WTC11 (cell line): ENCODE results near the gene KRT76. TPM values are rescaled to one million over a fixed set of nuclear protein-coding genes. Genes with fewer than 3 reads are reported as not detected.

Experiments
- ATAC-seq: fragments of 200-7000 bp; cut with Tn5 transposase; 2 replicates; pipeline ENCODE4 v1.10.0; 2021; ENCODE audit warnings: mild to moderate bottlenecking, moderate library complexity
- CTCF ChIA-PET: fragments of 300-600 bp; sonication (Branson Sonifier 250); formaldehyde crosslinking; loops from one replicate; lab custom pipeline; 2021; ENCODE audit warnings: antibody characterized with exemption; lab: Charles Lee
- POLR2A ChIA-PET: fragments of 350-600 bp; sonication (Branson Sonifier 250); formaldehyde crosslinking; loops from one replicate; lab custom pipeline; 2021; ENCODE audit warnings: antibody characterized with exemption; lab: Charles Lee
- DNase-seq: peaks from one replicate; pipeline ENCODE4 v3.0.0; 2021; ENCODE audit warnings: low spot score
- H3K27ac Mint-ChIP-seq: 2 replicates; pipeline ENCODE4 v1.8.0; 2021; ENCODE audit warnings: mixed read lengths
- H3K27me3 Mint-ChIP-seq: 2 replicates; pipeline ENCODE4 v1.8.0; 2021; ENCODE audit warnings: low read depth, mild to moderate bottlenecking, moderate library complexity, mixed read lengths
- H3K36me3 Mint-ChIP-seq: 2 replicates; pipeline ENCODE4 v1.8.0; 2021; ENCODE audit warnings: mixed read lengths
- H3K4me1 Mint-ChIP-seq: 2 replicates; pipeline ENCODE4 v1.8.0; 2022; ENCODE audit warnings: mixed read lengths
- H3K4me3 Mint-ChIP-seq: 2 replicates; pipeline ENCODE4 v1.8.0; 2021; ENCODE audit warnings: mild to moderate bottlenecking, moderate library complexity, mixed read lengths
- H3K9me3 Mint-ChIP-seq: 2 replicates; pipeline ENCODE4 v1.8.0; 2021; ENCODE audit warnings: mixed read lengths
- ATF1 ChIP-seq: sonication (generic); formaldehyde crosslinking; IDR thresholded peaks from 2 replicates; pipeline ENCODE4 v1.8.1; 2023; ENCODE audit warnings: mild to moderate bottlenecking, moderate library complexity, missing genetic modification reagents
- ATF6 ChIP-seq: sonication (generic); formaldehyde crosslinking; IDR thresholded peaks from 2 replicates; pipeline ENCODE4 v1.8.1; 2023; ENCODE audit warnings: mild to moderate bottlenecking, missing genetic modification reagents
- CBFB ChIP-seq: sonication (generic); formaldehyde crosslinking; IDR thresholded peaks from 2 replicates; pipeline ENCODE4 v1.8.1; 2022; ENCODE audit warnings: mild to moderate bottlenecking, low read depth, missing genetic modification reagents
- ELF4 ChIP-seq: sonication (generic); formaldehyde crosslinking; IDR thresholded peaks from 2 replicates; pipeline ENCODE4 v1.8.1; 2022; ENCODE audit warnings: low read depth, mild to moderate bottlenecking, moderate library complexity, missing genetic modification reagents
- FOXK1 ChIP-seq: sonication (generic); formaldehyde crosslinking; IDR thresholded peaks from 2 replicates; pipeline ENCODE4 v1.8.0; 2022; ENCODE audit warnings: mild to moderate bottlenecking, moderate library complexity, missing genetic modification reagents
- GABPB1 ChIP-seq: sonication (generic); formaldehyde crosslinking; IDR thresholded peaks from 2 replicates; pipeline ENCODE4 v1.8.1; 2023; ENCODE audit warnings: mild to moderate bottlenecking, missing genetic modification reagents
- IRF1 ChIP-seq: sonication (generic); formaldehyde crosslinking; IDR thresholded peaks from 2 replicates; pipeline ENCODE4 v1.8.0; 2023; ENCODE audit warnings: missing genetic modification reagents
- JAZF1 ChIP-seq: fragments of 250-450 bp; sonication (Bioruptor Pico); IDR thresholded peaks from 2 replicates; pipeline ENCODE4 v1.9.0; 2021; ENCODE audit warnings: moderate library complexity, mild to moderate bottlenecking, inconsistent platforms
- MXD4 ChIP-seq: fragments of 250-450 bp; sonication (Bioruptor Pico); IDR thresholded peaks from 2 replicates; pipeline ENCODE4 v1.8.0; 2021; ENCODE audit warnings: mild to moderate bottlenecking, moderate library complexity, borderline replicate concordance
- NR2C2 ChIP-seq: sonication (generic); formaldehyde crosslinking; IDR thresholded peaks from 2 replicates; pipeline ENCODE4 v1.8.0; 2022; ENCODE audit warnings: mild to moderate bottlenecking, missing genetic modification reagents
- OVOL2 ChIP-seq: fragments of 250-450 bp; sonication (Bioruptor Pico); IDR thresholded peaks from 2 replicates; pipeline ENCODE4 v1.9.0; 2021; ENCODE audit warnings: mild to moderate bottlenecking, borderline replicate concordance
- SP1 ChIP-seq: sonication (generic); formaldehyde crosslinking; conservative IDR thresholded peaks from 2 replicates; pipeline ENCODE4 v1.8.1; 2022; ENCODE audit warnings: missing genetic modification reagents
- USF2 ChIP-seq: sonication (generic); formaldehyde crosslinking; IDR thresholded peaks from 2 replicates; pipeline ENCODE4 v1.8.1; 2023; ENCODE audit warnings: mild to moderate bottlenecking, missing genetic modification reagents, moderate library complexity
- ZNF138 ChIP-seq: sonication (generic); formaldehyde crosslinking; conservative IDR thresholded peaks from 2 replicates; pipeline ENCODE4 v1.8.1; 2022; ENCODE audit warnings: mild to moderate bottlenecking, moderate library complexity, missing genetic modification reagents
- ZNF263 ChIP-seq: sonication (generic); formaldehyde crosslinking; IDR thresholded peaks from 2 replicates; pipeline ENCODE4 v1.8.1; 2022; ENCODE audit warnings: low read depth, mild to moderate bottlenecking, moderate library complexity, missing genetic modification reagents
- ZNF317 ChIP-seq: sonication (generic); formaldehyde crosslinking; IDR thresholded peaks from 2 replicates; pipeline ENCODE4 v1.8.1; 2023; ENCODE audit warnings: low read depth, mild to moderate bottlenecking, moderate library complexity, missing genetic modification reagents, borderline replicate concordance
- ZNF532 ChIP-seq: fragments of 250-450 bp; sonication (Bioruptor Pico); IDR thresholded peaks from 2 replicates; pipeline ENCODE4 v1.9.0; 2021; ENCODE audit warnings: mild to moderate bottlenecking, borderline replicate concordance
- ZSCAN18 ChIP-seq: fragments of 250-450 bp; sonication (Bioruptor Pico); IDR thresholded peaks from 2 replicates; pipeline ENCODE4 v2.1.2; 2022; ENCODE audit warnings: mild to moderate bottlenecking, moderate library complexity
- total RNA-seq: library from RNA; stranded (reverse); gene quantifications from 3 replicates; pipeline ENCODE4 v1.2.3, GENCODE V29; 2021

The KRT76 gene
- total RNA-seq, 1 experiment from 2014 or later: not detected

GRCh38 chr12:52771505-52771904 lies 5.6 kb downstream of the KRT76 start (continued):
- TF ChIP-seq ZNF532 (CRISPR knock-in tag): no peak

- no peak overlapping the region for H3K27ac Mint-ChIP-seq
- no peak overlapping the region for H3K4me3 Mint-ChIP-seq
- peaks cover 8% of the 10 kb centered on the region for H3K9me3 Mint-ChIP-seq
- ChIA-PET CTCF (interaction anchor here (1.2 to 1.7 kb wide), 2 partner anchors 94 to 109 kb away, joined by 3 to 8 read pairs; no protein-coding TSS in a partner anchor), POLR2A (no interaction called here)
- H3K36me3 Mint-ChIP-seq: no peaks in the 10 kb centered on the region
- DNase-seq: no peak
- H3K27me3 Mint-ChIP-seq: peaks cover 4% of the 10 kb centered on the region
- TF ChIP-seq ATF6 (CRISPR knock-in tag) (no peak), IRF1 (CRISPR knock-in tag) (no peak), FOXK1 (no peak), JAZF1 (CRISPR knock-in tag) (no peak), MXD4 (CRISPR knock-in tag) (no peak), ZNF263 (CRISPR knock-in tag) (no peak), OVOL2 (CRISPR knock-in tag) (no peak), ZSCAN18 (CRISPR knock-in tag) (no peak), ELF4 (CRISPR knock-in tag) (no peak), CBFB (CRISPR knock-in tag) (no peak), ZNF317 (CRISPR knock-in tag) (no peak)
- ATAC-seq: no peak
- no peaks in the 10 kb centered on the region for H3K4me1 Mint-ChIP-seq
Measured at GRCh38 chr12:52771088-52771487, 6.1 kb downstream of the KRT76 start.

GRCh38 chr12:52769946-52770345 lies 7.2 kb downstream of the KRT76 start:
- H3K36me3 Mint-ChIP-seq: no peaks in the 10 kb centered on the region
- POLR2A ChIA-PET: no interaction called here
- H3K4me3 Mint-ChIP-seq: no peak overlapping the region
- TF ChIP-seq ZNF138 (CRISPR knock-in tag) (no peak), USF2 (CRISPR knock-in tag) (no peak), GABPB1 (no peak), NR2C2 (CRISPR knock-in tag) (no peak), ATF1 (CRISPR knock-in tag) (no peak), FOXK1 (no peak), SP1 (CRISPR knock-in tag) (no peak), ATF6 (CRISPR knock-in tag) (no peak)
- no peak overlapping the region for H3K27ac Mint-ChIP-seq
- CTCF ChIA-PET: no interaction called here
- H3K4me1 Mint-ChIP-seq: no peaks in the 10 kb centered on the region
- ATAC-seq (no peak), DNase-seq (no peak)
- H3K27me3 Mint-ChIP-seq: peaks cover 4% of the 10 kb centered on the region
- H3K9me3 Mint-ChIP-seq: peaks cover 8% of the 10 kb centered on the region
